Activated T-helper 2 cell treated with anti-CD3 and anti-CD28 coated beads, Interferon-gamma antibody, Interleukin-2, Interleukin-4, amounts not matched to agents 10 μg/mL and 5 μg/mL and 100 μg/mL, durations not matched to agents 14 hours and 24 hours and 36 hours (primary cell): Measurements from ENCODE around the gene ZFAND3. TPM values are rescaled to one million over a fixed set of nuclear protein-coding genes. Genes with fewer than 3 reads are reported as not detected.

Experiments used
- DNase-seq: peaks from one replicate; pipeline ENCODE4 v3.0.0; 2021; ENCODE audit warnings: low spot score
- H3K27ac Mint-ChIP-seq: one replicate; pipeline ENCODE4 v1.8.0; 2021; ENCODE audit warnings: mixed read lengths
- H3K27me3 Mint-ChIP-seq: one replicate; pipeline ENCODE4 v1.8.0; 2021; ENCODE audit warnings: low read depth, mixed read lengths
- H3K36me3 Mint-ChIP-seq: one replicate; pipeline ENCODE4 v1.8.0; 2021; ENCODE audit warnings: low read depth, mixed read lengths
- H3K4me1 Mint-ChIP-seq: one replicate; pipeline ENCODE4 v1.8.0; 2021; ENCODE audit warnings: low read depth, mixed read lengths
- H3K4me3 Mint-ChIP-seq: one replicate; pipeline ENCODE4 v1.8.0; 2021; ENCODE audit warnings: low read depth, mild to moderate bottlenecking, moderate library complexity, mixed read lengths
- H3K9me3 Mint-ChIP-seq: one replicate; pipeline ENCODE4 v1.8.0; 2021; ENCODE audit warnings: mixed read lengths
- intact Hi-C: fragments of 100-400 bp; cut with micrococcal nuclease; formaldehyde crosslinking; loops from one replicate; pipeline ENCODE4 v1.15.1; 2023
- total RNA-seq: library from RNA; stranded (reverse); gene quantifications from 2 replicates; pipeline ENCODE4 v1.2.3, GENCODE V29; 2022

Gene ZFAND3, protein sequence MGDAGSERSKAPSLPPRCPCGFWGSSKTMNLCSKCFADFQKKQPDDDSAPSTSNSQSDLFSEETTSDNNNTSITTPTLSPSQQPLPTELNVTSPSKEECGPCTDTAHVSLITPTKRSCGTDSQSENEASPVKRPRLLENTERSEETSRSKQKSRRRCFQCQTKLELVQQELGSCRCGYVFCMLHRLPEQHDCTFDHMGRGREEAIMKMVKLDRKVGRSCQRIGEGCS
- total RNA-seq, result 30.8 and 34.3 TPM in 2 replicates

DNA sequence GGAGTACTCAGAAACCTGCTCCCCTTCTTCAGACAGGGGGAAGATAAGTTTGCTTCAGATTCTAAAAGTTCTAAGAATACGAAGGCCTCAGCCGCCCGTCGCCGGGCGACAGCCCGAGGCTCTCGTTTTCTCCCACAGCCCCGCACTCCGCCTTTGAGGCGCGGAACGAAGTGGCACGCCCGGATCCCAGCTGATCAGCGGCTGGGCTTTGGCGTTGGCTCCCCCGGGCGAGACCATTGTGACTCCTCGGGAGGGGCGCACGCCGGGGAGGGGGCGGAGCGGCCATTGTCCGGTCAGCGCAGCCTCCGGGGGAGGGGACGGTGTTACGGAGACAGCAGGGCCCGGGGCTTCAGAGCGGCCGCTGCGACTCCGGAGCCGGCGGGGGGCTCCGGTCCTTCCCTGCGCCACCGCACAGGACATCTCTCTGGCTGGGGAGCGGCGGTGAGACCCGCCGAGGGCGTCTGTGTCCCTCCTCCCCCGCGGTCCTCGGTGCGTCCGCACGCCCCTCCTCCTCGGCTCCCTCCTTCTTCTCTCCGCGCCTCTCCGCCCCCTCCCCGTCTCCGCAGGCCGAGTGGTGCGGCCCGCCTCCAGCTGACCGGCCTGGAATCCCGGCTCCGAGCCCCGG lies at the start of gene ZFAND3:
ZFAND3 (plus strand) TSS at position 551 of the 625 bp plus-strand sequence. CDS start 219 bp downstream, outside the sequence.
- no peaks in the 10 kb centered on the region for H3K9me3 Mint-ChIP-seq
- peaks cover 4% of the 10 kb centered on the region for H3K27me3 Mint-ChIP-seq
- peak; percentile 93 for DNase-seq
- intact Hi-C loops, result loop anchor here (2.0 to 5.0 kb wide), 3 partner anchors 48 to 168 kb away; no protein-coding TSS in a partner anchor
- peaks cover 4% of the 10 kb centered on the region for H3K36me3 Mint-ChIP-seq
- peak within 1 kb of the TSS; percentile 98 for H3K4me3 Mint-ChIP-seq
- H3K27ac Mint-ChIP-seq, result peak within 1 kb of the TSS; percentile 95
- peaks cover 42% of the 10 kb centered on the region for H3K4me1 Mint-ChIP-seq

DNA sequence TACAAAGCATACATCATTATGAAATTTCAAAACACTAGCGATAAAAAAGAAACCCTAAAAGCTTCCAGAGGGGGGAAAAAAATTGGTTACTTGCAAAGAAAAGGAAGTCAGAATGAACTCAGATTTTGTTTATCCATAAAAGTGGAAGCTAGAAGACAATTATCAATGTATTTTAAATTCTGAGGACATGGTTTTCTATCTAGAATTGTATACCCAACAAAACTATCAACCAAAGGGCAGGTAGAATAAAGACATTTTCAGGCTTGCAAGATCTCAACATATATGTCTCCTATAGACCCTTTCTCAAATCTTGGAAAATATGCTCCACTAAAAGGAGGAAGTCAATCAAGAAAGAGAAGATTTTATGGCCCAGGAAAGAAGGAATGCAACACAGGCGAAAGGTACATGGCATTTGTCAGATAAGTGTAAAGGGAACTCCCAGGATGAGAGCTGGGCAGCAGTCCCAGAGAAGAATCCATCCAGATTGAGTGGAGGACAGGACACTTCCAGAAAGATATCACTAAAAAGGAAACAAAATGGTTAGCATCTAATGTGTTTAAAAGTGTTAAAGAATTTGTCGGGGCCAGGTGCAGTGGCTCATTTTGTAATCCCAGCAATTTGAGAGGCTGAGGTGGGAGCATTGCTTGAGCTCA lies 45.4 kb upstream of the ZFAND3 start:
- H3K27me3 Mint-ChIP-seq, result peaks cover 8% of the 10 kb centered on the region
- intact Hi-C loops, result no loop called here
- no peak for DNase-seq
- no peaks in the 10 kb centered on the region for H3K36me3 Mint-ChIP-seq
- H3K9me3 Mint-ChIP-seq, result no peaks in the 10 kb centered on the region
- no peaks in the 10 kb centered on the region for H3K4me1 Mint-ChIP-seq
- H3K4me3 Mint-ChIP-seq, result no peak overlapping the region
- H3K27ac Mint-ChIP-seq, result no peak overlapping the region

DNA sequence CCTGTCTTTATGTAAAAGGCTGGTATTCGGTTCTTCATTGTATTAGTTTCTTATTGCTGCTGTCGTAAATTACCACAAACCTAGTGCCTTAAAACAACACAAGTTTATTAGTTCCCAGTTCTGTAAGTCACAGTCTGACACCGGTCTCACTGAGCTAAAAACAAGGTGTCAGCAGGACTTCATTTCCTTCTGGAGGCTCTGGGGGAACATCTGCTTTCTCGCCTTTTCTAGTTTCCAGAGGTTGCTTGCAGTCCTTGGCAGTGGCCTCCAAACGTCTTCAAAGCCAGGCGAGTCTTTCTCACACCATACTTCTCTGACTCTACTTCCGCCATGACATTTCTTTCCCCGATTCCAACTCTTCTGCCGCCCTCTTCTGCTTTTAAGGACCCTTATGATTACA lies 43.0 kb upstream of the ZFAND3 start:
- H3K36me3 Mint-ChIP-seq, result no peaks in the 10 kb centered on the region
- H3K27ac Mint-ChIP-seq, result no peak overlapping the region
- DNase-seq, result no peak
- H3K9me3 Mint-ChIP-seq, result no peaks in the 10 kb centered on the region
- no peaks in the 10 kb centered on the region for H3K4me1 Mint-ChIP-seq
- H3K27me3 Mint-ChIP-seq, result peaks cover 8% of the 10 kb centered on the region
- intact Hi-C loops, result no loop called here
- H3K4me3 Mint-ChIP-seq, result no peak overlapping the region

DNA sequence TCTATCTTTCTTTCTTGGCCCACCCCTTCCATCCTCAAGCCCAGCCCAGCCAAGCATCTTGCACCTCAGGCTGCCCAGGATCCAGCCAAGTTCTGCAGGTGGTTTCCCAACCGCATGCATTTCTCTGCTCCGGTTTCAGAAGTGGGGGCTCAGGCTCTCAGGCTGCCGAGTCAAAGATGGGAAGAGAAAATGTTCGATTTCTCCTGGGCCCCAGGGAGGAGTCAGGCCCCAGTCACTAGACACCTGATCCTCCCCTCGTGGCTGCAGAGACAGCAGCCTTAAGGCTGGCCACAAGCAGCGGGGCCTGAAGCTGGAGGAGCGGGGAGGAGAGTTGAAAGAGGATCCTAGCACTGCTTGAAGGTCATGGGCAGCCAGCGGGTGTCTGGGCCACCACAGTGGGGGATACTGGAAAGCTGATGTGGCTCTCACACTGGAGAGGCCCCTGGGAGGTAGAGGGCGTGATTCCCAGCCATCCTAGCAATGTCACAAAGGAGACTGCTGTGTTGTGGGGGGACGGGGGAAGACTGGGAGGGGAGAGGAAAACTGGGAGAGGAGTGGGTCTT lies 42.2 kb upstream of the ZFAND3 start:
- H3K4me1 Mint-ChIP-seq, result no peaks in the 10 kb centered on the region
- H3K9me3 Mint-ChIP-seq, result no peaks in the 10 kb centered on the region
- intact Hi-C loops, result no loop called here
- H3K27me3 Mint-ChIP-seq, result peaks cover 12% of the 10 kb centered on the region
- H3K27ac Mint-ChIP-seq, result no peak overlapping the region
- DNase-seq, result no peak
- no peaks in the 10 kb centered on the region for H3K36me3 Mint-ChIP-seq
- no peak overlapping the region for H3K4me3 Mint-ChIP-seq

DNA sequence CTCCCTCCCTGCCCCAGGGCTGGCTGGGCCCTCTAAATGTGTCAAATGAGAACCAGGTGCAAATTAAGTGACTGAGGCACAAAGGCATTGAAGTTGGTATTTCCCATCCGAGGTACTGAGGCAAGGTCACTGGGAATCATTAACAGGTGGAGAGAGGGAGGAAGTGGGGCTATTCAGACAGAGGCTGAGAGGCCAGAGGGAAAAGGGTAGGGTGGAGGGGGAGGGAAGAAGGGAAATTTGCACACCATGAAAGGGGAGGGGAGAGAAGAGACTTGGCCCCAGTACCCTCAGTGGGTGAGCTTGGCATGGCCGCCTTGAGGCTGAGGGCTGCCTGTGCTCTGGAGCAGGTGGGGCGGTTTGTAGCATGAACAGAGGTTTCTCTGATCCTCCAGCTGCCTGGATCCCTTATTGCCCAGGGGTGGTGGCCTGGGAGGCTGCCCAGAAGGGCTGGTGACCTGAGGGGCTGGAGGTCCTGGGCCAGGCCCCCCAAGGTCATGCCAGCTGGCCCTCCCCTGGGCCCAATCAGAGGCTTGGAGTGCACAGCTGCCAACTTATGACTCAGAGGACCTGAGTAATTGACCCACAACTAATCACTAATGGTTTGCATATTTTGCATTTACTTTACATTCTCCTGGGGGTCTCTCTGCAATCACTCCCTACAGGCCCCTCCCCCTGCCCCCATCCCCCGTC lies 40.3 kb upstream of the ZFAND3 start:
- Mint-ChIP-seq H3K36me3 (no peaks in the 10 kb centered on the region), H3K27me3 (peaks cover 25% of the 10 kb centered on the region), H3K9me3 (no peaks in the 10 kb centered on the region), H3K27ac (no peak overlapping the region), H3K4me3 (no peak overlapping the region), H3K4me1 (peaks cover 11% of the 10 kb centered on the region)
- DNase-seq, result no peak
- intact Hi-C loops, result no loop called here

DNA sequence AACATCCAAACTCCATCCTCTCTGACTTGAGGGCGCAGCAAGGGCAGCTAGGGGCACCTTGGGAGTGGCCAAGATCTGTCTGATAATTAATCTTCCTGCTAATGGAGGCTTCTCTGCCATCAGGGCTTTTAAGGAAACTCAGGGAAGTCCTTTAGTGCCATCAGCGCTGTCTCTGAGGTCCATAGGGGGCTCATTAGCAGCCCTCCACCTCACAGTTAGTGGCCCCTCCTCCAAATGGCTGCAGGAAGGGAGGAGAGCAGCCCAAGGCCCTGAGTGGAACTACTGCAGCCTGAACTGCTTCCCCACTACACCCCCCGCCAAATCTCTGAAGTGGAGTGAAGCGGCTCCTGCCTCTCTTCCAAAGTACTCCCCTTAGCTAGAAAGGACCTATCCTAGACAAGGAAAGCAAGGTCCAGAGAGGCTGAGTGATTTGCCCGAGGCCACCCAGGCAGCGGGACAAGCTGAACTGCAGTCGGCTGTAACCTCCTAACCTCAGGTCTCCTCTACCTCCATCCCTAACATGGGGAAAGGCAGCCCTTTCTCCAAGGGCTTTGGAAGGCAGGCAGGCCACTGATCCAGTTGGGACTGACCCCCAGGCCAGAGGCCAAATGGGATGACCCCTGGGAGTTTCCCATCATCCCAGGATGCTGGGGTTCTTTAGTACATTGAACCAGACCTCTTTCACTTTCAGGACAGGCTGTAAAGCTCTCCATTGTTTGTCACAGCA lies 39.5 kb upstream of the ZFAND3 start:
- no peak overlapping the region for H3K4me3 Mint-ChIP-seq
- no peaks in the 10 kb centered on the region for H3K9me3 Mint-ChIP-seq
- no peak for DNase-seq
- H3K27me3 Mint-ChIP-seq, result peaks cover 32% of the 10 kb centered on the region
- intact Hi-C loops, result no loop called here
- no peaks in the 10 kb centered on the region for H3K36me3 Mint-ChIP-seq
- no peak overlapping the region for H3K27ac Mint-ChIP-seq
- H3K4me1 Mint-ChIP-seq, result peaks cover 13% of the 10 kb centered on the region

GRCh38 chr6:37781788-37782187 lies 37.7 kb upstream of the ZFAND3 start:
- no peak for DNase-seq

GRCh38 chr6:37783025-37783855 lies 36.3 kb upstream of the ZFAND3 start:
- Mint-ChIP-seq H3K4me3 (peak overlapping the region; percentile 36), H3K4me1 (peaks cover 13% of the 10 kb centered on the region), H3K27ac (no peak overlapping the region), H3K36me3 (no peaks in the 10 kb centered on the region), H3K9me3 (no peaks in the 10 kb centered on the region), H3K27me3 (peaks cover 43% of the 10 kb centered on the region)
- intact Hi-C loops, result no loop called here
- DNase-seq, result no peak

More at GRCh38 chr6:37781788-37782187, 37.7 kb upstream of the ZFAND3 start:
- Mint-ChIP-seq H3K9me3 (no peaks in the 10 kb centered on the region), H3K27ac (no peak overlapping the region), H3K4me1 (peaks cover 13% of the 10 kb centered on the region), H3K27me3 (peaks cover 37% of the 10 kb centered on the region), H3K4me3 (no peak overlapping the region), H3K36me3 (no peaks in the 10 kb centered on the region)
- intact Hi-C loops, result no loop called here

DNA sequence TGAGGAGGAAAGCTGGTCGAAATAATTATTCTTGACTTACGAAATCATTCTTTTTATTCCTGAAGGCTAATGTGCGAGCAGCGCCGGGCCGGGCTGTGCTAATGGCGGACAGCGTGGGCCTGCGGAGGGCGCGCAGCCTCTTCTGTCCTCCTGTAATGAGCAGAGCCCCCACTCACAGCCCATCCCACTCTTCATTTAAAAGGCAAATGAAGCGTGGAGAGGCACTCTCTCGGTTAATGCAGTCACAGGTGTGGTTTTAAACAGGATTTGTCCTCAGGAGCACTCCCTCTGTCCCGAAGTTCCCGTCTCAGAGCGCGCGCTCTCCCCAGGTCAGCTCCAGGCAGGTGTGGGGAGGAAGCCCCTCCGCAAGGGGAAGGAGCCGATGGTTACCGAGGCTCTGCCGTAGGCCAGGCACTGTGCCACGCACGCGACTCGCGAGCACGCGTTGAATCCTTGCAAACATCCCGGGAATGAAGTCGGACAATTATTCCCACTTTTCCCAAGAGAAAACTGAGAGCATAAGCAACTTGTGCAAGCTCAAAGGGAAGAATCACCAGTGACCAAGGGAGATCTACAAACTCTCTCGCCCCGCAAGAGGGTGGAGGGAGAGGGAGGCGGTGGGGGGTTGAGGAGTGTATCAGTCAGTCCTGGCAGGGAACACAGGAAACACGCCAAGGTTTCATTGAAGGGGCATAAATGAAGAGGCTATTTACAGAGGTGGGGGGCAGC lies 35.5 kb upstream of the ZFAND3 start:
- H3K27me3 Mint-ChIP-seq, result peaks cover 43% of the 10 kb centered on the region
- no peaks in the 10 kb centered on the region for H3K36me3 Mint-ChIP-seq
- peak overlapping the region; percentile 36 for H3K4me3 Mint-ChIP-seq
- intact Hi-C loops, result no loop called here
- H3K4me1 Mint-ChIP-seq, result peaks cover 13% of the 10 kb centered on the region
- no peaks in the 10 kb centered on the region for H3K9me3 Mint-ChIP-seq
- no peak for DNase-seq
- no peak overlapping the region for H3K27ac Mint-ChIP-seq

DNA sequence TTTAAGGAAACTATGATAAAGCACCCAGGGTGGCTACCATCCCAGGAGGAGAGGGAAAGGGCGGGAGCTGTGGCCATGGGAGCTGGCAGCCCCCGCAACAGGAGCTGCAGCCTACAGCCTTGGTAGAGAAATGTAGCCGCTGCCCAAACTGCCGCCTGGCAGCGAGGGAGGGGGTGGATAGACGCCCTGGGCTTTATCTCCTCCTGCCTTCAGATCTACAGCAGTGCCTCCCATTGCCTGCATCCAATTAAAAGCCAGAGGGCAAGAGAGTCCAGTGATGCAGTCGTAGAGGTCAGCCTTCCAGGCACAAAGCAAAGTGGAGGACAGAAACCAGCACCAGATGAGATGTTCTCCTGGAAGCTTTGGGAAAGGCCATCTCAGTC lies 35.0 kb upstream of the ZFAND3 start:
- Mint-ChIP-seq H3K4me3 (no peak overlapping the region), H3K36me3 (no peaks in the 10 kb centered on the region), H3K4me1 (peaks cover 13% of the 10 kb centered on the region), H3K27ac (no peak overlapping the region), H3K9me3 (no peaks in the 10 kb centered on the region), H3K27me3 (peaks cover 43% of the 10 kb centered on the region)
- intact Hi-C loops, result no loop called here
- no peak for DNase-seq

GRCh38 chr6:37785002-37785662 lies 34.4 kb upstream of the ZFAND3 start:
- H3K4me3 Mint-ChIP-seq, result no peak overlapping the region
- peaks cover 43% of the 10 kb centered on the region for H3K27me3 Mint-ChIP-seq
- no peaks in the 10 kb centered on the region for H3K9me3 Mint-ChIP-seq
- H3K36me3 Mint-ChIP-seq, result no peaks in the 10 kb centered on the region
- no peak overlapping the region for H3K27ac Mint-ChIP-seq
- intact Hi-C loops, result no loop called here
- H3K4me1 Mint-ChIP-seq, result peaks cover 13% of the 10 kb centered on the region
- no peak for DNase-seq
